ENCODE data around the gene RPP38. TPM values are rescaled to one million over a fixed set of nuclear protein-coding genes. Genes with fewer than 3 reads are reported as not detected.

Gene RPP38
- polyA plus RNA-seq (2013, experiment 1 of 2): 19.3 TPM
- 19.5 TPM for polyA plus RNA-seq (2013, experiment 2 of 2)

- Histone ChIP-seq H3K9me3 (ENCODE audit: control insufficient read depth, low read length) (no peaks in the 10 kb centered on the region), H3K36me3 (ENCODE audit: control insufficient read depth, insufficient read depth, low read length) (peaks cover 23% of the 10 kb centered on the region), H3K4me3 (ENCODE audit: extremely low read depth, insufficient read depth, low read length, poor library complexity, severe bottlenecking) (peak within 1 kb of the TSS; percentile 87), H3K4me1 (ENCODE audit: control insufficient read depth, insufficient read depth, low read length, poor library complexity, severe bottlenecking) (peaks cover 10% of the 10 kb centered on the region), H3K27ac (ENCODE audit: low read depth, low read length, severe bottlenecking) (peak within 1 kb of the TSS; percentile 98)
- WGBS, 2 experiments (ENCODE audit: insufficient coverage in 2 of 2): 0% methylated on average over 66 to 78 of the region's 84 CpGs
These were observed at the start of gene RPP38 for GRCh38 chr10:15097011-15097812. TSS of gene RPP38 (plus strand) at chr10:15097355. CDS start at chr10:15103315, 5,960 bp downstream.

GRCh38 chr10:15049533-15049932 lies 47.6 kb upstream of the RPP38 start:
- H3K36me3 ChIP-seq (ENCODE audit: control insufficient read depth, insufficient read depth, low read length): no peaks in the 10 kb centered on the region
- H3K27ac ChIP-seq (ENCODE audit: low read depth, low read length, severe bottlenecking): no peak overlapping the region
- H3K9me3 ChIP-seq (ENCODE audit: control insufficient read depth, low read length): no peaks in the 10 kb centered on the region
- H3K4me3 ChIP-seq (ENCODE audit: extremely low read depth, insufficient read depth, low read length, poor library complexity, severe bottlenecking): no peak overlapping the region
- H3K4me1 ChIP-seq (ENCODE audit: control insufficient read depth, insufficient read depth, low read length, poor library complexity, severe bottlenecking): no peaks in the 10 kb centered on the region

- no peaks in the 10 kb centered on the region for H3K9me3 ChIP-seq (ENCODE audit: control insufficient read depth, low read length)
- no peak overlapping the region for H3K4me3 ChIP-seq (ENCODE audit: extremely low read depth, insufficient read depth, low read length, poor library complexity, severe bottlenecking)
- H3K36me3 ChIP-seq (ENCODE audit: control insufficient read depth, insufficient read depth, low read length): no peaks in the 10 kb centered on the region
- no peaks in the 10 kb centered on the region for H3K4me1 ChIP-seq (ENCODE audit: control insufficient read depth, insufficient read depth, low read length, poor library complexity, severe bottlenecking)
- no peak overlapping the region for H3K27ac ChIP-seq (ENCODE audit: low read depth, low read length, severe bottlenecking)
- WGBS, 2 experiments (ENCODE audit: insufficient coverage in 2 of 2): 86 to 97% methylated on average over 7 of the region's 7 CpGs
These were observed 45.0 kb upstream of the RPP38 start for GRCh38 chr10:15052121-15052520.

GRCh38 chr10:15053061-15053460 lies 44.1 kb upstream of the RPP38 start:
- WGBS, 2 experiments (ENCODE audit: insufficient coverage in 2 of 2): 88 to 100% methylated on average over 1 to 2 of the region's 3 CpGs
- H3K36me3 ChIP-seq (ENCODE audit: control insufficient read depth, insufficient read depth, low read length): no peaks in the 10 kb centered on the region
- H3K27ac ChIP-seq (ENCODE audit: low read depth, low read length, severe bottlenecking): no peak overlapping the region
- H3K9me3 ChIP-seq (ENCODE audit: control insufficient read depth, low read length): no peaks in the 10 kb centered on the region
- H3K4me1 ChIP-seq (ENCODE audit: control insufficient read depth, insufficient read depth, low read length, poor library complexity, severe bottlenecking): no peaks in the 10 kb centered on the region
- no peak overlapping the region for H3K4me3 ChIP-seq (ENCODE audit: extremely low read depth, insufficient read depth, low read length, poor library complexity, severe bottlenecking)

- Histone ChIP-seq H3K9me3 (ENCODE audit: control insufficient read depth, low read length) (peaks cover 3% of the 10 kb centered on the region), H3K27ac (ENCODE audit: low read depth, low read length, severe bottlenecking) (no peak overlapping the region), H3K4me1 (ENCODE audit: control insufficient read depth, insufficient read depth, low read length, poor library complexity, severe bottlenecking) (no peaks in the 10 kb centered on the region), H3K36me3 (ENCODE audit: control insufficient read depth, insufficient read depth, low read length) (no peaks in the 10 kb centered on the region), H3K4me3 (ENCODE audit: extremely low read depth, insufficient read depth, low read length, poor library complexity, severe bottlenecking) (no peak overlapping the region)
- WGBS, 2 experiments (ENCODE audit: insufficient coverage in 2 of 2): no CpG with 5 or more reads among the region's 1 CpG
These were observed 38.5 kb upstream of the RPP38 start for GRCh38 chr10:15058689-15059088.

GRCh38 chr10:15059914-15060313 lies 37.2 kb upstream of the RPP38 start:
- H3K4me1 ChIP-seq (ENCODE audit: control insufficient read depth, insufficient read depth, low read length, poor library complexity, severe bottlenecking): no peaks in the 10 kb centered on the region
- no peak overlapping the region for H3K27ac ChIP-seq (ENCODE audit: low read depth, low read length, severe bottlenecking)
- no peak overlapping the region for H3K4me3 ChIP-seq (ENCODE audit: extremely low read depth, insufficient read depth, low read length, poor library complexity, severe bottlenecking)
- no peaks in the 10 kb centered on the region for H3K36me3 ChIP-seq (ENCODE audit: control insufficient read depth, insufficient read depth, low read length)
- peaks cover 3% of the 10 kb centered on the region for H3K9me3 ChIP-seq (ENCODE audit: control insufficient read depth, low read length)
- WGBS, 2 experiments (ENCODE audit: insufficient coverage in 2 of 2): 69 to 79% methylated on average over 1 to 2 of the region's 4 CpGs

- peaks cover 3% of the 10 kb centered on the region for H3K9me3 ChIP-seq (ENCODE audit: control insufficient read depth, low read length)
- no peak overlapping the region for H3K27ac ChIP-seq (ENCODE audit: low read depth, low read length, severe bottlenecking)
- WGBS, 2 experiments (ENCODE audit: insufficient coverage in 2 of 2): 89 to 93% methylated on average over 1 to 2 of the region's 2 CpGs
- H3K4me3 ChIP-seq (ENCODE audit: extremely low read depth, insufficient read depth, low read length, poor library complexity, severe bottlenecking): no peak overlapping the region
- H3K4me1 ChIP-seq (ENCODE audit: control insufficient read depth, insufficient read depth, low read length, poor library complexity, severe bottlenecking): no peaks in the 10 kb centered on the region
- no peaks in the 10 kb centered on the region for H3K36me3 ChIP-seq (ENCODE audit: control insufficient read depth, insufficient read depth, low read length)
These were observed 36.5 kb upstream of the RPP38 start for GRCh38 chr10:15060638-15061037.

- Histone ChIP-seq H3K27ac (ENCODE audit: low read depth, low read length, severe bottlenecking) (no peak overlapping the region), H3K4me1 (ENCODE audit: control insufficient read depth, insufficient read depth, low read length, poor library complexity, severe bottlenecking) (no peaks in the 10 kb centered on the region), H3K4me3 (ENCODE audit: extremely low read depth, insufficient read depth, low read length, poor library complexity, severe bottlenecking) (no peak overlapping the region), H3K9me3 (ENCODE audit: control insufficient read depth, low read length) (peaks cover 7% of the 10 kb centered on the region), H3K36me3 (ENCODE audit: control insufficient read depth, insufficient read depth, low read length) (no peaks in the 10 kb centered on the region)
- WGBS, 2 experiments (ENCODE audit: insufficient coverage in 2 of 2): 87 to 90% methylated on average over 2 to 4 of the region's 5 CpGs
These were observed 30.0 kb upstream of the RPP38 start for GRCh38 chr10:15067154-15067553.

- no peaks in the 10 kb centered on the region for H3K4me1 ChIP-seq (ENCODE audit: control insufficient read depth, insufficient read depth, low read length, poor library complexity, severe bottlenecking)
- no peak overlapping the region for H3K4me3 ChIP-seq (ENCODE audit: extremely low read depth, insufficient read depth, low read length, poor library complexity, severe bottlenecking)
- 87 to 94% methylated on average over 2 to 3 of the region's 3 CpGs for WGBS, 2 experiments (ENCODE audit: insufficient coverage in 2 of 2)
- H3K9me3 ChIP-seq (ENCODE audit: control insufficient read depth, low read length): peaks cover 15% of the 10 kb centered on the region
- no peaks in the 10 kb centered on the region for H3K36me3 ChIP-seq (ENCODE audit: control insufficient read depth, insufficient read depth, low read length)
- H3K27ac ChIP-seq (ENCODE audit: low read depth, low read length, severe bottlenecking): no peak overlapping the region
These were observed 28.4 kb upstream of the RPP38 start for GRCh38 chr10:15068802-15069201.

GRCh38 chr10:15069230-15069629 lies 27.9 kb upstream of the RPP38 start:
- Histone ChIP-seq H3K9me3 (ENCODE audit: control insufficient read depth, low read length) (peaks cover 15% of the 10 kb centered on the region), H3K4me3 (ENCODE audit: extremely low read depth, insufficient read depth, low read length, poor library complexity, severe bottlenecking) (no peak overlapping the region), H3K27ac (ENCODE audit: low read depth, low read length, severe bottlenecking) (no peak overlapping the region), H3K4me1 (ENCODE audit: control insufficient read depth, insufficient read depth, low read length, poor library complexity, severe bottlenecking) (no peaks in the 10 kb centered on the region), H3K36me3 (ENCODE audit: control insufficient read depth, insufficient read depth, low read length) (no peaks in the 10 kb centered on the region)
- WGBS, 2 experiments (ENCODE audit: insufficient coverage in 2 of 2): 69 to 80% methylated on average over 3 of the region's 4 CpGs

- WGBS, 2 experiments (ENCODE audit: insufficient coverage in 2 of 2): 93 to 98% methylated on average over 5 of the region's 5 CpGs
- H3K4me3 ChIP-seq (ENCODE audit: extremely low read depth, insufficient read depth, low read length, poor library complexity, severe bottlenecking): no peak overlapping the region
- H3K36me3 ChIP-seq (ENCODE audit: control insufficient read depth, insufficient read depth, low read length): no peaks in the 10 kb centered on the region
- no peaks in the 10 kb centered on the region for H3K4me1 ChIP-seq (ENCODE audit: control insufficient read depth, insufficient read depth, low read length, poor library complexity, severe bottlenecking)
- no peak overlapping the region for H3K27ac ChIP-seq (ENCODE audit: low read depth, low read length, severe bottlenecking)
- H3K9me3 ChIP-seq (ENCODE audit: control insufficient read depth, low read length): peaks cover 15% of the 10 kb centered on the region
These were observed 24.8 kb upstream of the RPP38 start for GRCh38 chr10:15072358-15072757.
